C4-2B (cell line): Measurements from ENCODE around the gene UBTD1.

ENCODE experiments used
- H3K27ac ChIP-seq: fragments of 450-650 bp; 2 replicates; pipeline ENCODE4 v1.5.1; 2017
- ZFX ChIP-seq: fragments of 450-650 bp; IDR thresholded peaks from 2 replicates; pipeline ENCODE4 v1.6.1; 2017
- TF ChIP-seq, protein P1 (sequence below): fragments of 450-650 bp; conservative IDR thresholded peaks from 2 replicates; pipeline ENCODE4 v1.5.1; 2017; ENCODE audit warnings: mild to moderate bottlenecking

UBTD1 gene

DNA sequence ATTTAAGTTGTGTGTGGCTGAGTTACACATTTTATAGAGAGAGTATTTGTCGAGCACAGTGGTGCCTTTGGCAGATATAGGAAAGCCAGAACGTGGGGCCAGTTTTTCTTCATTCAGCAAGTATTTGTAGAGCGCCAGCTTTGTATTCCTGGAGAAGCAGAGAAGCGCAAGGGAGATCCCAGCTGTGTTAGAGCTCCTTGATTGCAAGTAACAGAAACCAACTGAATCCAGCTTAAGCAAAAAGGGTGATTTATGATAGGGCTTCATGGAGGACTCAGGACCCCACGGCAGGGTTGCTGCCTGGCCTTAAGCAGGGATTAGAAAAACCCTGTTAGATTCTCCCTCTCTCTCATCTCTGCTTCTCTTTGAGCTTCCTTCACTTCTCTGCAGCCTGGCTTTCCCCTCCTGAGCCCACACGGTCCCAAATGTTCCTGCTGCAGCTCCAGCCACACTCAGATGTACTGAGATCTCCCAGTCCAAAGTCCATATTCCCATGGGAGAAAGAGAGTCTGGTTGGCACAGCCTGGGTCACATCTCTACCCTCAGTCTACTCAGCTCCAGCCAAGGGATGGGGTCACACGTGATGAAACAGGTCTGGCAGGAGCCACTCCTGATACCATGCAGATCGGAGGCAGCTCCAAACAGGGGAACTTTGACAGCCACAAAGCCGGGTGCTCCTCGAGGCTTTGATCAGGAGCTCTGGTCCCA, 16.7 kb downstream of the UBTD1 start:
- H3K27ac ChIP-seq: peak overlapping the region; percentile 8
- no peak for TF ChIP-seq ZFX
- TF ChIP-seq, protein P1, sequence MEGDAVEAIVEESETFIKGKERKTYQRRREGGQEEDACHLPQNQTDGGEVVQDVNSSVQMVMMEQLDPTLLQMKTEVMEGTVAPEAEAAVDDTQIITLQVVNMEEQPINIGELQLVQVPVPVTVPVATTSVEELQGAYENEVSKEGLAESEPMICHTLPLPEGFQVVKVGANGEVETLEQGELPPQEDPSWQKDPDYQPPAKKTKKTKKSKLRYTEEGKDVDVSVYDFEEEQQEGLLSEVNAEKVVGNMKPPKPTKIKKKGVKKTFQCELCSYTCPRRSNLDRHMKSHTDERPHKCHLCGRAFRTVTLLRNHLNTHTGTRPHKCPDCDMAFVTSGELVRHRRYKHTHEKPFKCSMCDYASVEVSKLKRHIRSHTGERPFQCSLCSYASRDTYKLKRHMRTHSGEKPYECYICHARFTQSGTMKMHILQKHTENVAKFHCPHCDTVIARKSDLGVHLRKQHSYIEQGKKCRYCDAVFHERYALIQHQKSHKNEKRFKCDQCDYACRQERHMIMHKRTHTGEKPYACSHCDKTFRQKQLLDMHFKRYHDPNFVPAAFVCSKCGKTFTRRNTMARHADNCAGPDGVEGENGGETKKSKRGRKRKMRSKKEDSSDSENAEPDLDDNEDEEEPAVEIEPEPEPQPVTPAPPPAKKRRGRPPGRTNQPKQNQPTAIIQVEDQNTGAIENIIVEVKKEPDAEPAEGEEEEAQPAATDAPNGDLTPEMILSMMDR: no peak

DNA sequence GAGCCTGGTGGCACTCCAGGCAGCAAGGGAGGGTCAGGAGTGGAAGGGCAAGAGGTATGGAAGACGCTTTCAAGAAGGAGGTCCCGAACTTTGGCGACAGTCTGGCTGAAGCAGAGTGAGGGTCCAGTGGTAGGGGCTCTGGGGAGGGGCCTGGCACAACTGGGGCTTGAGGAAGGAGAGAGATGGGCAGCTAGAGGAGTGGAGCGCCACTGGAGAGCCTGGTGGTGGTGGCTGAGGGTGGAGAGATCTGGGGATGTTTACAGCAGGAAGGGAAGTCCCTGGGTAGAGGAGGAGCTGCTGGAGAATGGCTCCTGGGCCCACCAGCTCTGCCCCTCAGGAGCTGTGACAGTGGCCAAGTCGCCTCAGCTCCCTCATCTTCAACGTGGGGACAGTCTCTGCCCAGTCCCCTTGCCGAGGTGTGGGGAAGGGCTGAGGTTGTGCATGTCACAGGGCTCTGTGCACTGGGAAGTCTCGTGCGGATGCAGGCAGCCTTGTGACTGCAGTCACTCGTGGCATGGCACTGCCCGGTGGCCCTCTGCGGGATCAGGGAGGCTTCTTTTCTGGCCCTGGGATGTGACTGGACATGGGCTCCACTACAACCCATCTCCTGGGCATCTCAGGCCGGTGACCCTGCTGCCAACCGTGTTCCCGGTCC, 18.5 kb downstream of the UBTD1 start:
- no peak for TF ChIP-seq ZFX
- TF ChIP-seq, protein P1: no peak
- H3K27ac ChIP-seq: no peak overlapping the region

DNA sequence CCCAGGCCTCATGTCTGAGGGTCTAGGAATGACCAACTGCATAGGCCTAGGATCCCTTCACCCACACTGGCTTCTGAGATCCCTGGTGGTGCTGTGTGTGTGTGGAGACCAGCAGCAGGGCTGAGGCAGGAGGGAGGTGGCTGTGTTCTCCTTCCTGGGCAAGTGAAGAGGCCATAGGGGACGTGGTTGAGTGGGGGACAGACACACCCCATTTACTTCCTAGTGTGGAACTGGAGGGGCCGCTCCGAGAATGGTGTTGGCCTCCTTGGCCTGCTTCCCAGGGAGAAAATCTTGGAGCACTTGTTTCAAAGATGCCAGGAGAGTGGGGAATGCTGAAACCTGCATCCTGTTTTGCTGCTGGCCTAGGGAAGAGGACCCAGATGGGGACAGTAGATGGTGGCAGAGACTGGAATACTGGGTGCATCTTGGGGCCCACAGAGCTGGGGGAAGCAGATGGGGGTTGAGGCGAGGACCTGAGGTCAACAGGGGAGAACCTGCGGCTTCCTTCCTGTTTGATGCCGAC, 19.1 kb downstream of the UBTD1 start:
- no peak for TF ChIP-seq ZFX
- TF ChIP-seq, protein P1: no peak
- no peak overlapping the region for H3K27ac ChIP-seq

DNA sequence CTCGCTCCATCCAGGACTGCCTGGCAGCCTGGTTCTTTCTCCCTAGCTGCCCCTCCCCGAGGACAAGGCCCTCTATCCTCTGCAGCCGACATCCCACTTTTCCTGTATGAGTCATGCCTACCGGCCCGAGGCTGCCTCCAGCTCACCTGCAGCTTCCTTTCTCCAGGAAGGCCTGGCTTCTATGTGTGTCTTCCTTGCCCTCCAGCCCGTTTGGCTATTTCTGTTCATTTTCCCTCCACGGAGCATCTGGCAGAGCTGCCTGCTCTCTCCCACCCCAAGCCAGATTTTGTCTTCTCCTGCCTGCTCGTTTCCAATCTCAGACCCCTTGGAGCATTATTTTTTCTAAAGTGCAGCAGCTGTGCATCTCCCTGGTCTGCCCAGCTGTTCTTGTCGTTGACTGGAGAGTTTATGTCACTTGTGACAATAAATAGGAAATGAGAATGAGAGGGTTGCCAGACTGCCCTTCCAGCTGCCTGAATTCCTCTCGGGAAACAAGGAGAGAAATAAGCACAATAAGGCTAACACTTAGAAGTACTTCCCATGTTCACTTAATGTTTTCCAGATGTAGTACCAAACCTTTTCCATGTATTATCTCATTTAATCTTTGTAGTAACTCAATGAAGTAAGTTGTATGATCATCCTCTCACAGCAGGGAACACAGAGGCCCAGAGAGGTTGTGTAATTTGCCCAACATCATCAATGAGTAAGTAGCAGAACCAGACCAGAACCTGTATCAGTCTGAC, 19.7 kb downstream of the UBTD1 start:
- no peak overlapping the region for H3K27ac ChIP-seq
- TF ChIP-seq, protein P1: no peak
- TF ChIP-seq ZFX: no peak

DNA sequence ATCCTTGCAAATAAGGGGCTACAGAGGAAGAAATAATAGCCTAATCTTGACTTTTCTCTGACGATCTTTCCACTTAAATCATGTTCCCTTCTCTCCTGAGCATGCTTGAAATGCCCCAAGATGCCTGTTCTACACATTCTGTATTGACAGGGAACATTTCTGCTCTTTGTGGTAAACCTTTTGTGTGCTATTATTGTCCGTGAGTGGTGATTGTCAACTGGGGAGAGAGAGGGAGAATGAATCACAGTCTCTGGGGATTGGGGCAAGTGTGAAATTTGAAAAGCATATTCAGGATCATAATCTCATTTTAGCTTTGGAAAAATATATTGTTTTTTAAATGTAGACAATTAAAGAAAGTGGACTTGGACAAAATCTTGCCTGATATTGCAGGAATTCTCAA, 20.6 kb downstream of the UBTD1 start:
- no peak overlapping the region for H3K27ac ChIP-seq
- TF ChIP-seq, protein P1: no peak
- no peak for TF ChIP-seq ZFX

DNA sequence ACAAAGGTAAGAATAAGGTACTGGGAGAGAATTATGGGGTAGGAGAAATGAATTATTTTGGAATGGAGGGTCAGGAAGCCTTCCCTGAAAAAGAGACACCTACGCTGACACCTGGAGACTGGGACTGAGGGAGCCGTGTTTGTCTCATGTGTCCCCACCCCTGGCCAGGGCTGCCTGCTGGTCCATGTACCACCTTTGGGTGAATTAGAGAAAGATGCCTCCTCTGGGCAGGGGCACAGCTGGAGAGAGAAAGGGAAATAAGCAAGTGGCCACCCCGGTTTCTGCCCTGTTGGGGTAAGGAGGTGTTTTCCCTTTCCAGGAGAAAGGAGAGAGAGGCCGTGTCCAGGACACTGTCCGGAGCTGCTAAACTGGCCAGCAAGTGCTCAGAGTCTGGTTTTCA, 21.8 kb downstream of the UBTD1 start:
- TF ChIP-seq ZFX: no peak
- TF ChIP-seq, protein P1: no peak
- no peak overlapping the region for H3K27ac ChIP-seq
